ENCODE results near the gene CD8A.
A peak's percentile ranks its signal among the peaks of the same experiment; 100 is the strongest.

CD8A gene

DNA sequence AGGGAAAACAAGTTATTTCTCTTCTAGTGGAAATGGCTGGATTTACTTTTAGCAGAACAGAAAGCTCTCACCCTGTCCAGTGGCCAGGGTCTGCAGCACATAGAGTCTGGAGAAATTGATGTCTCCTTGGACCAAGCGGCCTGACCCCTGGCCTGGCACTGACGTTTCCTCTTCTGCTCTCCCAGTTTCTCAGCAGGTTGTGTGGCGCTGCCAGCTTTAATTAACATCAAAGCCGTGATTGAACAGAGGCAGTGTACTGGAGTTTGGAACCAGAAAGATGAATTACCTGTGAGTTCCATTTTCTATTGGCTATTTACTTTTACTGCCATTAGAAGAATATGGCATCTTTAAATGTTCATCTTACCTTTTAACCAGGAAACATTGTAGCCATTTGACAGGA is 20.9 kb downstream of the CD8A start:
- no peak overlapping the region for H3K4me3 ChIP-seq (ENCODE audit: low read depth, low read length)
- no peak for DNase-seq (ENCODE audit: low read depth)
- TF ChIP-seq, protein P1, sequence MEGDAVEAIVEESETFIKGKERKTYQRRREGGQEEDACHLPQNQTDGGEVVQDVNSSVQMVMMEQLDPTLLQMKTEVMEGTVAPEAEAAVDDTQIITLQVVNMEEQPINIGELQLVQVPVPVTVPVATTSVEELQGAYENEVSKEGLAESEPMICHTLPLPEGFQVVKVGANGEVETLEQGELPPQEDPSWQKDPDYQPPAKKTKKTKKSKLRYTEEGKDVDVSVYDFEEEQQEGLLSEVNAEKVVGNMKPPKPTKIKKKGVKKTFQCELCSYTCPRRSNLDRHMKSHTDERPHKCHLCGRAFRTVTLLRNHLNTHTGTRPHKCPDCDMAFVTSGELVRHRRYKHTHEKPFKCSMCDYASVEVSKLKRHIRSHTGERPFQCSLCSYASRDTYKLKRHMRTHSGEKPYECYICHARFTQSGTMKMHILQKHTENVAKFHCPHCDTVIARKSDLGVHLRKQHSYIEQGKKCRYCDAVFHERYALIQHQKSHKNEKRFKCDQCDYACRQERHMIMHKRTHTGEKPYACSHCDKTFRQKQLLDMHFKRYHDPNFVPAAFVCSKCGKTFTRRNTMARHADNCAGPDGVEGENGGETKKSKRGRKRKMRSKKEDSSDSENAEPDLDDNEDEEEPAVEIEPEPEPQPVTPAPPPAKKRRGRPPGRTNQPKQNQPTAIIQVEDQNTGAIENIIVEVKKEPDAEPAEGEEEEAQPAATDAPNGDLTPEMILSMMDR (IDR thresholded peaks at IDR 0.05; ENCODE audit: low read depth, low read length): no peak
- TF ChIP-seq POLR2A (IDR thresholded peaks at IDR 0.05; ENCODE audit: extremely low read depth, insufficient read length): no peak
- no peak for TF ChIP-seq MYC (IDR thresholded peaks at IDR 0.05; ENCODE audit: low read depth, low read length)
- TF ChIP-seq MAX (IDR thresholded peaks at IDR 0.05; ENCODE audit: low read depth, low read length): no peak

GRCh38 chr2:86768189-86768949 is 22.3 kb downstream of the CD8A start:
- H3K4me3 ChIP-seq (ENCODE audit: low read depth, low read length): no peak overlapping the region
- TF ChIP-seq POLR2A (IDR thresholded peaks at IDR 0.05; ENCODE audit: extremely low read depth, insufficient read length): no peak
- no peak for TF ChIP-seq MYC (IDR thresholded peaks at IDR 0.05; ENCODE audit: low read depth, low read length)
- TF ChIP-seq, protein P1 (IDR thresholded peaks at IDR 0.05; ENCODE audit: low read depth, low read length): no peak
- no peak for TF ChIP-seq MAX (IDR thresholded peaks at IDR 0.05; ENCODE audit: low read depth, low read length)
- DNase-seq (ENCODE audit: low read depth): no peak

- no peak for DNase-seq (ENCODE audit: low read depth)
- TF ChIP-seq, protein P1 (IDR thresholded peaks at IDR 0.05; ENCODE audit: low read depth, low read length): no peak
- TF ChIP-seq POLR2A (IDR thresholded peaks at IDR 0.05; ENCODE audit: extremely low read depth, insufficient read length) (no peak), MYC (IDR thresholded peaks at IDR 0.05; ENCODE audit: low read depth, low read length) (no peak), MAX (IDR thresholded peaks at IDR 0.05; ENCODE audit: low read depth, low read length) (no peak)
- no peak overlapping the region for H3K4me3 ChIP-seq (ENCODE audit: low read depth, low read length)
Measured at GRCh38 chr2:86765310-86765695, 25.4 kb downstream of the CD8A start.

DNA sequence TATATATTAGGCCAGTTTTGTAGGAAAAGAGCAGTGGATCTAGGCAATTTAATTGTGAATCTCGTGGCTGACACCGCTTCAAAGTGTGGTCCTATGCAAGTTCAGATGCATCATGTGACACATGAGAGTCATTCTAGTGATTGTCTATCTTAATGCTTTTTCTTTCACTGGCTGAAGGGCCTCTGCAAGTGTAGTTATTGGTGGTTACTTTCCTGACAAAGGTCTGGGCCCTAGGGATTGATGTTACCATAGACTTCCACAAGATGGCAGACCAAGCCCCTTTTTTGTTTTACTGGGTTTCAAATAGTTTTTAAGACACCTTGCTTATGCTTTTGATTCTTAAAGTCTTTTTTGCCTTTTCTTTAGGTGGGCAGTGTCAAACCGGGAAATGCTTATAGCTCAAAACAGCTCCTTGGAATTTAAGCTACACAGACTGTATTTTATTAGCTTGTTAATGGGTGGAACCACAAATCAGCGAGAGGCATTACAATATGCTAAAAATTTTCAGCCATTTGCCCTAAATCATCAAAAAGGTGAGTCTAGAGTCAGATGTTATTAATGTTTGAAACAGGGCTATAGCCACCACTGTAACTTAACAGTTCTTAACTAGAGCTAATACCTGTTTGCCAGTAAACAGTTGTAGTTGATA is 25.9 kb downstream of the CD8A start:
- peak; percentile 75 for DNase-seq (ENCODE audit: low read depth)
- no peak for TF ChIP-seq POLR2A (IDR thresholded peaks at IDR 0.05; ENCODE audit: extremely low read depth, insufficient read length)
- TF ChIP-seq MAX (IDR thresholded peaks at IDR 0.05; ENCODE audit: low read depth, low read length): no peak
- TF ChIP-seq, protein P1 (IDR thresholded peaks at IDR 0.05; ENCODE audit: low read depth, low read length): peak; percentile 67

DNA sequence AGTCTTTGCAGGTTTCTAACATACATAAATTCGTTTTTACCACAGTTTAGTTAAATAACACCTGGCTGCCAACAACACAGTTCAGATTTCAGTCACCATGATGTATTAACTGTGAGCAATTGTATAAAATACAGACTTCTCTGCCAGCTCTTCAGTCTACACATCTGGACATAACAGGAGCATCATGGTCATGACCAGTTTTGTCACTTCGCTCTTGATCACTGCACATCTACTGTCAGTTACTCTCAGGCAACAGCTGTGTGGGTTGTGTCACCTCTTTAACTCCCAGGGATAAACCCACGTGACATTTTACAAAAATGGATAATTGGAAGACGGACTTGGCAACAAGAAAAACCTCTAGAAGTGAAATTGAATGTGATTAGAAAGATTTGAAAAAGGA is 30.3 kb downstream of the CD8A start:
- no peak for DNase-seq (ENCODE audit: low read depth)
- H3K4me3 ChIP-seq (ENCODE audit: low read depth, low read length): no peak overlapping the region
- TF ChIP-seq MYC (IDR thresholded peaks at IDR 0.05; ENCODE audit: low read depth, low read length) (no peak), MAX (IDR thresholded peaks at IDR 0.05; ENCODE audit: low read depth, low read length) (no peak), POLR2A (IDR thresholded peaks at IDR 0.05; ENCODE audit: extremely low read depth, insufficient read length) (no peak)
- TF ChIP-seq, protein P1 (IDR thresholded peaks at IDR 0.05; ENCODE audit: low read depth, low read length): no peak

More for the DNA sequence above, 25.9 kb downstream of the CD8A start:
- H3K4me3 ChIP-seq (ENCODE audit: low read depth, low read length): no peak overlapping the region

Measured in NB4 (cell line).